Liver (tissue), 9 donors: ENCODE measurements around the gene SLC25A45. TPM values are rescaled to one million over a fixed set of nuclear protein-coding genes. Genes with fewer than 3 reads are reported as not detected.

Source experiments
- DNase-seq: peaks from one replicate; pipeline ENCODE4 v3.0.0-alpha.2; 2017; ENCODE audit warnings: low spot score
- H3K27ac ChIP-seq, 2 donors: one replicate each; pipeline ENCODE4 v1.7.0; 2013; ENCODE audit warnings: inconsistent platforms in 2 of 2, low read length in 2 of 2, control low read depth in 1 of 2, low read depth in 1 of 2, mild to moderate bottlenecking in 1 of 2
- H3K27me3 ChIP-seq, 4 donors: one replicate each; pipeline versions ENCODE4 v1.6.1 to v1.7.0; 2013; ENCODE audit warnings: low read length in 3 of 4, inconsistent platforms in 1 of 4, mild to moderate bottlenecking in 1 of 4, moderate library complexity in 1 of 4; ENCODE audit not compliant: control insufficient read depth in 4 of 4, insufficient read depth in 4 of 4
- H3K36me3 ChIP-seq, 4 donors: one replicate each; pipeline versions ENCODE4 v1.6.1 to v1.7.0; 2013; ENCODE audit warnings: low read length in 3 of 4, mild to moderate bottlenecking in 3 of 4, low read depth in 1 of 4, moderate library complexity in 1 of 4; ENCODE audit not compliant: control insufficient read depth in 4 of 4, insufficient read depth in 3 of 4
- H3K4me1 ChIP-seq, 4 donors: one replicate each; pipeline versions ENCODE4 v1.6.1 to v1.7.0; 2013; ENCODE audit warnings: low read length in 3 of 4, mild to moderate bottlenecking in 3 of 4, moderate library complexity in 1 of 4; ENCODE audit not compliant: control insufficient read depth in 4 of 4, insufficient read depth in 4 of 4
- H3K4me3 ChIP-seq, 3 donors: one replicate each; pipeline versions ENCODE4 v1.6.1 to v1.7.0; 2013; ENCODE audit warnings: low read length in 3 of 3, control low read depth in 1 of 3, low read depth in 1 of 3, mild to moderate bottlenecking in 1 of 3
- H3K9ac ChIP-seq, 2 donors: one replicate each; pipeline ENCODE4 v1.7.0; 2013; ENCODE audit warnings: low read length in 2 of 2, mild to moderate bottlenecking in 2 of 2, moderate library complexity in 2 of 2, control low read depth in 1 of 2, low read depth in 1 of 2
- H3K9me3 ChIP-seq, 4 donors: one replicate each; pipeline versions ENCODE4 v1.6.1 to v1.7.0; 2013; ENCODE audit warnings: low read length in 3 of 4; ENCODE audit not compliant: control insufficient read depth in 4 of 4
- ATF3 ChIP-seq: IDR thresholded peaks from 2 replicates; pipeline ENCODE4 v1.6.1; 2016; ENCODE audit warnings: antibody characterized with exemption
- CTCF ChIP-seq: fragments of 150-350 bp; IDR thresholded peaks from 2 replicates; pipeline ENCODE4 v1.5.1; 2017; ENCODE audit warnings: improper control_type of control experiment, low read depth, low read length; ENCODE audit not compliant: missing input control
- EGR1 ChIP-seq, 2 donors: IDR thresholded peaks; 2 replicates each; pipeline ENCODE4 v1.6.1; 2016 to 2018; ENCODE audit warnings: antibody characterized with exemption in 2 of 2, low read depth in 2 of 2
- FOXA1 ChIP-seq: IDR thresholded peaks from 2 replicates; pipeline ENCODE4 v1.6.1; 2016; ENCODE audit warnings: antibody characterized with exemption
- FOXA2 ChIP-seq: IDR thresholded peaks from 2 replicates; pipeline ENCODE4 v1.6.1; 2016; ENCODE audit warnings: antibody characterized with exemption
- GABPA ChIP-seq, 2 donors: IDR thresholded peaks in 1 of 2; conservative IDR thresholded peaks in 1 of 2; 2 replicates each; pipeline ENCODE4 v1.6.1; 2016; ENCODE audit warnings: antibody characterized with exemption in 2 of 2, mild to moderate bottlenecking in 1 of 2, moderate library complexity in 1 of 2
- HNF4A ChIP-seq, 2 donors: conservative IDR thresholded peaks; 2 replicates each; pipeline ENCODE4 v1.6.1; 2016; ENCODE audit warnings: antibody characterized with exemption in 2 of 2, mild to moderate bottlenecking in 2 of 2
- HNF4G ChIP-seq: IDR thresholded peaks from 2 replicates; pipeline ENCODE4 v1.6.1; 2016; ENCODE audit warnings: antibody characterized with exemption
- JUND ChIP-seq, 2 donors: IDR thresholded peaks; 2 replicates each; pipeline ENCODE4 v1.6.1; 2016; ENCODE audit warnings: antibody characterized with exemption in 2 of 2
- RAD21 ChIP-seq, 2 donors: IDR thresholded peaks; 2 replicates each; pipeline ENCODE4 v1.6.1; 2016; ENCODE audit warnings: antibody characterized with exemption in 2 of 2, mild to moderate bottlenecking in 2 of 2
- RXRA ChIP-seq, 2 donors: IDR thresholded peaks; 2 replicates each; pipeline ENCODE4 v1.6.1; 2017 to 2018; ENCODE audit warnings: antibody characterized with exemption in 2 of 2, mild to moderate bottlenecking in 1 of 2
- SP1 ChIP-seq: IDR thresholded peaks from 2 replicates; pipeline ENCODE4 v1.6.1; 2018; ENCODE audit warnings: antibody characterized with exemption, mild to moderate bottlenecking
- TAF1 ChIP-seq: conservative IDR thresholded peaks from 2 replicates; pipeline ENCODE4 v1.6.1; 2016; ENCODE audit warnings: antibody characterized with exemption, mild to moderate bottlenecking
- YY1 ChIP-seq: IDR thresholded peaks from 2 replicates; pipeline ENCODE4 v1.6.1; 2016; ENCODE audit warnings: antibody characterized with exemption, mild to moderate bottlenecking
- ZBTB33 ChIP-seq: IDR thresholded peaks from 2 replicates; pipeline ENCODE4 v1.6.1; 2016; ENCODE audit warnings: antibody characterized with exemption
- WGBS: extraction: QIAGEN DNeasy Blood & Tissue Kit; methylation state at CpG from one replicate; pipeline ENCODE4 v1.1.7; 2013; 5-methylcytosine and 5-hydroxymethylcytosine counted together
- polyA plus RNA-seq, 2 donors: library from polyadenylated mRNA; stranded (reverse) in 1 of 2; unstranded in 1 of 2; fragments of 200-250 nt in 1 of 2; fragments of >200 nt in 1 of 2; fragmentation: Nextera tagmentation in 1 of 2; extraction: Ambion mirVana in 1 of 2; gene quantifications; one replicate each; pipeline versions ENCODE4 v1.2.1 to v1.2.3, GENCODE V29; 2013 to 2015
- total RNA-seq, 2 donors: library from RNA; depleted of rRNA; stranded (reverse); fragments of >200 nt; gene quantifications; one replicate each; pipeline ENCODE4 v1.2.3, GENCODE V29; 2014
- TF ChIP-seq, protein P1 (sequence below): IDR thresholded peaks from 2 replicates; pipeline ENCODE4 v1.6.1; 2016; ENCODE audit warnings: antibody characterized with exemption
- donor health status: healthy.
- donor health status: healthy.
- donor health status: healthy.
- donor health status: healthy.
- donor health status: healthy.

SLC25A45 gene
- total and polyA plus RNA-seq, 4 donors, result 4.5 to 6.8 (median 5.3) TPM

DNA sequence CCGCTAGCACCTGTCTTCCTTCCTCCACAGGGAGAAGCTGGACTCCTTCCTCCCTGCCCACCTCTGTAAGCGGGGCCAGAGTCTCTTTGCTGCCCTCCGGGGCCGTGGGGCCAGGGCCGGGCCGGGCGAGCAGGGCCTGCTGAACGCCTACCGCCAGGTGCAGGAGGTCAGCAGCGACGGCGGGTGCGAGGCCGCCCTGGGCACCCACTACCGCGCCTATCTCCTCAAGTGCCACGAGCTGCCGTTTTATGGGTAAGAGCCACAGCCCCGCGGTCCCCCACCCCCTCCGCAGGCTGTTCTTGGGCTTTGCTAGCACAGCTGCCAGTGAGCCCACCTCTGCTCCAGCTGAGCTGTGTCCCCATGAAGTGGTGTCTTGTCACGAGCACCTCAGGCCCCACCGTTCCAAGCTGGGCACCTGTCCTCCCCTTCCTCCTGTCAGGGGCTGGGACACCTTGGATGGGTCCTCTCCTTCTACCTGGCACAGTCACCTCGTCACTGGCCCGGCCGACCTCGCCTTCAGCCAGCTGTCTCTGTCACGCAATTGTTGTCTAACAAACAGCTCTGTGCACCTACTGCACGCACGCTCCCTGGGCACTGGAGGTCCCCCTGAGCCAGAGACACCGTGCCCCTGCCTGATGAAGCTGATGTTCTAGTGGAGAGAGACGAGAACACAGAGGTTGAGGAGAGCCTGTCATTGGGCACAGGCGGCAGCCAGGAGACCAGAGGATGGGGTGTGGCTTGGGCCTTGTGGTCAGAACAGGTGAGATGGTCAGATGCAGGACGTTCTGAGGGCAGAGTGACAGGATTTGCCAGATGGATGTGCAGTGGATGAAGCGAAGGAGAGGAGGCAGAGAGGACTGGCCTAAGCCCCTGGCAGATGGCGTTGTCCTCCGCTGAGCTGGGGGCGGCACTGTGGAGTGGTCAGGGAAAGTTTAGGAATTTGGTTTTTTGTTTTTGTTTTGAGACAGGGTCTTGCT is 14.6 kb upstream of the SLC25A45 start:
- Histone ChIP-seq H3K27me3 (no peaks in the 10 kb centered on the region), H3K4me1 (no peaks in the 10 kb centered on the region), H3K9ac (no peak overlapping the region), H3K36me3 (peaks cover 0 to 36% (median 7%) of the 10 kb centered on the region in 4 donors), H3K4me3 (no peak overlapping the region), H3K27ac (no peak overlapping the region), H3K9me3 (no peaks in the 10 kb centered on the region)
- 95% methylated on average over 38 of the region's 38 CpGs for WGBS
- TF ChIP-seq, protein P1, sequence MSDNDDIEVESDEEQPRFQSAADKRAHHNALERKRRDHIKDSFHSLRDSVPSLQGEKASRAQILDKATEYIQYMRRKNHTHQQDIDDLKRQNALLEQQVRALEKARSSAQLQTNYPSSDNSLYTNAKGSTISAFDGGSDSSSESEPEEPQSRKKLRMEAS, result no peak
- TF ChIP-seq SP1 (no peak), ATF3 (no peak), JUND (IDR thresholded peaks at IDR 0.05) (no peak), EGR1 (IDR thresholded peaks at IDR 0.05; ENCODE audit: low read depth in 2 of 2) (no peak), RXRA (IDR thresholded peaks at IDR 0.05) (no peak), GABPA (IDR thresholded peaks at IDR 0.05 in 1 of 2, conservative IDR thresholded peaks at IDR 0.05 in 1 of 2) (no peak)
- no peak for DNase-seq

- Histone ChIP-seq H3K9me3 (no peaks in the 10 kb centered on the region), H3K36me3 (peaks cover 0 to 36% (median 6%) of the 10 kb centered on the region in 4 donors), H3K4me3 (no peak overlapping the region), H3K9ac (no peak overlapping the region), H3K4me1 (no peaks in the 10 kb centered on the region), H3K27ac (no peak overlapping the region), H3K27me3 (no peaks in the 10 kb centered on the region)
- DNase-seq, result no peak
- 93% methylated on average over 15 of the region's 15 CpGs for WGBS
- TF ChIP-seq FOXA2 (no peak), HNF4G (no peak), SP1 (no peak)
- TF ChIP-seq, protein P1, result no peak
Measured at GRCh38 chr11:65395961-65396530, 13.6 kb upstream of the SLC25A45 start.

DNA sequence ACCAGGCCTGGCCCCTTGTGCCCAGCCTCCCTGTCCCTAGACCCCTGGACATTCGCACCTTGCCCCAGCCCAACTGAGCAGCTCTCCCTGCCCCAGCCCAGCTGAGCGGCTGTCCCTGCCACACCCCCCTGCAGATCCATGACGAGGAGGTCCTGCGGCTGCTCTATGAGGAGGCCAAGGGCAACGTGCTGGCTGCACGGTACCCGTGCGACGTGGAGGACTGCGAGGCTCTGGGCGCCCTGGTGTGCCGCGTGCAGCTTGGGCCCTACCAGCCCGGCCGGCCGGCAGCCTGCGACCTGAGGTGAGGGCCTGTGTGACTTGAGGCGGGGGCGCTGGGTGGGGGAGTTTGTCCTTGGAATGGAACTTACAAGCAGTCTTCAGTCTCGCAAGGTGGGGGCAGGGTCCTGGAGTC is 11.7 kb upstream of the SLC25A45 start:
- WGBS, result 94% methylated on average over 20 of the region's 20 CpGs
- H3K27ac ChIP-seq, result no peak overlapping the region
- DNase-seq, result no peak
- no peaks in the 10 kb centered on the region for H3K4me1 ChIP-seq
- no peaks in the 10 kb centered on the region for H3K27me3 ChIP-seq
- no peaks in the 10 kb centered on the region for H3K9me3 ChIP-seq
- H3K9ac ChIP-seq, result no peak overlapping the region
- no peak for TF ChIP-seq JUND (IDR thresholded peaks at IDR 0.05)
- TF ChIP-seq TAF1, result no peak
- no peak for TF ChIP-seq ZBTB33
- no peak for TF ChIP-seq SP1
- TF ChIP-seq FOXA1, result no peak
- TF ChIP-seq YY1, result no peak
- no peak for TF ChIP-seq HNF4G
- TF ChIP-seq HNF4A (conservative IDR thresholded peaks at IDR 0.05), result no peak
- TF ChIP-seq, protein P1, result no peak
- no peak for TF ChIP-seq CTCF
- no peak for TF ChIP-seq RAD21 (IDR thresholded peaks at IDR 0.05)
- no peak for TF ChIP-seq RXRA (IDR thresholded peaks at IDR 0.05)
- no peak for TF ChIP-seq EGR1 (IDR thresholded peaks at IDR 0.05; ENCODE audit: low read depth in 2 of 2)
- TF ChIP-seq FOXA2, result no peak
- no peak for TF ChIP-seq ATF3
- H3K4me3 ChIP-seq, result no peak overlapping the region
- peaks cover 0 to 23% (median 4%) of the 10 kb centered on the region in 4 donors for H3K36me3 ChIP-seq
